Neural cell (in vitro differentiated cells): ENCODE data around the gene LINGO1. TPM values are rescaled to one million over a fixed set of nuclear protein-coding genes. Genes with fewer than 3 reads are reported as not detected.

Experiments
- H2AFZ ChIP-seq: fragments of 200-600, 300-800 bp; sonication (generic), shearing (Covaris generic); 2 replicates; pipeline ENCODE4 v1.6.0; 2014; ENCODE audit warnings: low read depth, mild to moderate bottlenecking, antibody characterized with exemption, low read length, moderate library complexity
- H3F3A ChIP-seq: fragments of 200-600 bp; shearing (Covaris generic); 2 replicates; pipeline ENCODE4 v1.6.1; 2016; ENCODE audit warnings: mild to moderate bottlenecking, moderate library complexity, mixed read lengths, antibody characterized with exemption, low read length; ENCODE audit not compliant: insufficient read depth, poor library complexity, severe bottlenecking
- H3K27ac ChIP-seq: fragments of 200-600, 300-800 bp; sonication (generic), shearing (Covaris generic); 2 replicates; pipeline ENCODE4 v1.5.1; 2014; ENCODE audit warnings: mild to moderate bottlenecking, low read length, moderate library complexity
- H3K27me3 ChIP-seq: fragments of 300-800, 200-600 bp; sonication (generic), shearing (Covaris generic); 2 replicates; pipeline ENCODE4 v1.6.0; 2014; ENCODE audit warnings: mild to moderate bottlenecking, low read depth, low read length, moderate library complexity; ENCODE audit not compliant: insufficient read depth
- H3K36me3 ChIP-seq: fragments of 300-800, 200-600 bp; sonication (generic), shearing (Covaris generic); 2 replicates; pipeline ENCODE4 v1.5.1; 2014; ENCODE audit warnings: mild to moderate bottlenecking, antibody characterized with exemption, low read length, moderate library complexity; ENCODE audit not compliant: insufficient read depth
- H3K4me2 ChIP-seq: fragments of 300-800, 200-600 bp; sonication (generic), shearing (Covaris generic); 2 replicates; pipeline ENCODE4 v1.6.0; 2014; ENCODE audit warnings: mild to moderate bottlenecking, low read length
- H3K4me3 ChIP-seq: fragments of 300-800, 200-600 bp; sonication (generic), shearing (Covaris generic); 2 replicates; pipeline ENCODE4 v1.5.1; 2014; ENCODE audit warnings: mild to moderate bottlenecking, low read length, moderate library complexity
- H3K79me2 ChIP-seq: fragments of 200-600 bp; shearing (Covaris generic); replicated peaks from 2 replicates; pipeline ENCODE4 v1.6.0; 2014; ENCODE audit warnings: mild to moderate bottlenecking, low read length, moderate library complexity; ENCODE audit not compliant: insufficient read depth
- H3K9ac ChIP-seq: fragments of 300-800, 200-600 bp; sonication (generic), shearing (Covaris generic); 2 replicates; pipeline ENCODE4 v1.6.1; 2016; ENCODE audit warnings: mild to moderate bottlenecking, low read length, mixed read lengths
- H3K9me2 ChIP-seq: fragments of 200-600 bp; shearing (Covaris generic); 2 replicates; pipeline ENCODE4 v1.6.1; 2016; ENCODE audit warnings: mild to moderate bottlenecking, low read length, mixed read lengths; ENCODE audit not compliant: insufficient read depth
- H3K9me3 ChIP-seq: fragments of 200-600, 300-800 bp; sonication (generic), shearing (Covaris generic); 2 replicates; pipeline ENCODE4 v1.6.1; 2016; ENCODE audit warnings: mild to moderate bottlenecking, mixed run types, low read length, moderate library complexity, mixed read lengths
- H4K20me1 ChIP-seq: fragments of 200-600 bp; shearing (Covaris generic); 2 replicates; pipeline ENCODE4 v1.6.1; 2016; ENCODE audit warnings: mild to moderate bottlenecking, mixed run types; ENCODE audit not compliant: insufficient read depth
- EP300 ChIP-seq: fragments of 450-650 bp; conservative IDR thresholded peaks from 2 replicates; pipeline ENCODE4 v1.6.1; 2014; ENCODE audit warnings: antibody characterized with exemption, mild to moderate bottlenecking, moderate library complexity; ENCODE audit not compliant: poor library complexity, severe bottlenecking
- EZH2 ChIP-seq: fragments of 200-600, 300-800 bp; shearing (Covaris generic), sonication (generic); IDR thresholded peaks from 2 replicates; pipeline ENCODE4 v1.6.1; 2014; ENCODE audit warnings: antibody characterized with exemption, low read length, borderline replicate concordance, mild to moderate bottlenecking; ENCODE audit not compliant: insufficient read depth, poor library complexity, severe bottlenecking
- MXI1 ChIP-seq: fragments of 450-650 bp; conservative IDR thresholded peaks from 2 replicates; pipeline ENCODE4 v1.6.1; 2014; ENCODE audit warnings: antibody characterized with exemption, mild to moderate bottlenecking; ENCODE audit not compliant: poor library complexity, severe bottlenecking
- POLR2AphosphoS5 ChIP-seq: IDR thresholded peaks from 2 replicates; pipeline ENCODE4 v1.6.1; 2012
- RAD21 ChIP-seq: fragments of 450-650 bp; conservative IDR thresholded peaks from 2 replicates; pipeline ENCODE4 v1.6.1; 2014; ENCODE audit warnings: antibody characterized with exemption, mild to moderate bottlenecking, moderate library complexity
- SMC3 ChIP-seq: fragments of 450-650 bp; conservative IDR thresholded peaks from 2 replicates; pipeline ENCODE4 v1.6.1; 2014; ENCODE audit warnings: antibody characterized with exemption, mild to moderate bottlenecking, moderate library complexity; ENCODE audit not compliant: poor library complexity
- TAF1 ChIP-seq: IDR thresholded peaks from 2 replicates; pipeline ENCODE4 v1.6.1; 2012; ENCODE audit warnings: low read depth
- polyA plus RNA-seq: library from polyadenylated mRNA; depleted of rRNA; stranded (reverse); fragments of >200 nt; gene quantifications from 2 replicates; pipeline ENCODE4 v1.2.3, GENCODE V29; 2014
- TF ChIP-seq, protein P1 (sequence below): IDR thresholded peaks from 2 replicates; pipeline ENCODE4 v1.6.1; 2012; ENCODE audit warnings: borderline replicate concordance
- TF ChIP-seq, protein P2 (sequence below): fragments of 450-650 bp; IDR thresholded peaks from 2 replicates; pipeline ENCODE4 v1.5.1; 2014; ENCODE audit warnings: antibody characterized with exemption, mild to moderate bottlenecking, moderate library complexity; ENCODE audit not compliant: poor library complexity, severe bottlenecking

LINGO1 gene
- polyA plus RNA-seq, 1 donor from 2014 or later, result 34.4 TPM

DNA sequence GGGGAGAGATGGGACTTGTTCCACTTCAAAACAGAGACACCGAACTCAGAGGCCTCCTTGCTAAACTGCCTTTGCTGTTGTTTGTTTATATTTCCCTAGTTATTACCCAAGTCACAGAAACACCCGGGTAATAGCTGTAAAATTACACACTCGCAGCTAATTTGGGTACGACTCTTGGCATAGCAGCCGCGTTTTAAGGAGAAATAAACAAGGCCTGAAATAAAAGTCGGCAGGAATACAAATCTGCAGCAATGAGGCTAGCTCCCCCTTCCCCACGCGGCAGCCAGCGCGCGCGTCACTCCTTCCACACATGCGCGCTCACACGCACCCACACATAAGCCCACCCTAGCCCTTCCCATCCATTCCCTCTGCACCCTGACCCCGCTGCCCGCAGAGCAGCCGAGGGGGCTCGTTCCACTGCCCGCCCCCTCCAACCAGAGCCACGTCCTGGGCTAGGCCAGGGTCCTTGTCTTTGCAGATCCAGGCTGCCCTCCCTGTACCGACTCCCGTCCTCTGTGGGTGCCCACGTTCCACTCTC lies 67.3 kb downstream of the LINGO1 start:
- H3K4me3 ChIP-seq, result no peak overlapping the region
- no peak overlapping the region for H3K9ac ChIP-seq
- H3K4me2 ChIP-seq, result no peak overlapping the region
- H3K79me2 ChIP-seq, result no peaks in the 10 kb centered on the region
- no peaks in the 10 kb centered on the region for H3K9me2 ChIP-seq
- no peaks in the 10 kb centered on the region for H3K27me3 ChIP-seq
- no peak for TF ChIP-seq EP300
- TF ChIP-seq, protein P1, sequence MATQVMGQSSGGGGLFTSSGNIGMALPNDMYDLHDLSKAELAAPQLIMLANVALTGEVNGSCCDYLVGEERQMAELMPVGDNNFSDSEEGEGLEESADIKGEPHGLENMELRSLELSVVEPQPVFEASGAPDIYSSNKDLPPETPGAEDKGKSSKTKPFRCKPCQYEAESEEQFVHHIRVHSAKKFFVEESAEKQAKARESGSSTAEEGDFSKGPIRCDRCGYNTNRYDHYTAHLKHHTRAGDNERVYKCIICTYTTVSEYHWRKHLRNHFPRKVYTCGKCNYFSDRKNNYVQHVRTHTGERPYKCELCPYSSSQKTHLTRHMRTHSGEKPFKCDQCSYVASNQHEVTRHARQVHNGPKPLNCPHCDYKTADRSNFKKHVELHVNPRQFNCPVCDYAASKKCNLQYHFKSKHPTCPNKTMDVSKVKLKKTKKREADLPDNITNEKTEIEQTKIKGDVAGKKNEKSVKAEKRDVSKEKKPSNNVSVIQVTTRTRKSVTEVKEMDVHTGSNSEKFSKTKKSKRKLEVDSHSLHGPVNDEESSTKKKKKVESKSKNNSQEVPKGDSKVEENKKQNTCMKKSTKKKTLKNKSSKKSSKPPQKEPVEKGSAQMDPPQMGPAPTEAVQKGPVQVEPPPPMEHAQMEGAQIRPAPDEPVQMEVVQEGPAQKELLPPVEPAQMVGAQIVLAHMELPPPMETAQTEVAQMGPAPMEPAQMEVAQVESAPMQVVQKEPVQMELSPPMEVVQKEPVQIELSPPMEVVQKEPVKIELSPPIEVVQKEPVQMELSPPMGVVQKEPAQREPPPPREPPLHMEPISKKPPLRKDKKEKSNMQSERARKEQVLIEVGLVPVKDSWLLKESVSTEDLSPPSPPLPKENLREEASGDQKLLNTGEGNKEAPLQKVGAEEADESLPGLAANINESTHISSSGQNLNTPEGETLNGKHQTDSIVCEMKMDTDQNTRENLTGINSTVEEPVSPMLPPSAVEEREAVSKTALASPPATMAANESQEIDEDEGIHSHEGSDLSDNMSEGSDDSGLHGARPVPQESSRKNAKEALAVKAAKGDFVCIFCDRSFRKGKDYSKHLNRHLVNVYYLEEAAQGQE, result no peak
- TF ChIP-seq EZH2, result no peak
- TF ChIP-seq RAD21, result no peak
- no peak for TF ChIP-seq MXI1
- TF ChIP-seq, protein P2, sequence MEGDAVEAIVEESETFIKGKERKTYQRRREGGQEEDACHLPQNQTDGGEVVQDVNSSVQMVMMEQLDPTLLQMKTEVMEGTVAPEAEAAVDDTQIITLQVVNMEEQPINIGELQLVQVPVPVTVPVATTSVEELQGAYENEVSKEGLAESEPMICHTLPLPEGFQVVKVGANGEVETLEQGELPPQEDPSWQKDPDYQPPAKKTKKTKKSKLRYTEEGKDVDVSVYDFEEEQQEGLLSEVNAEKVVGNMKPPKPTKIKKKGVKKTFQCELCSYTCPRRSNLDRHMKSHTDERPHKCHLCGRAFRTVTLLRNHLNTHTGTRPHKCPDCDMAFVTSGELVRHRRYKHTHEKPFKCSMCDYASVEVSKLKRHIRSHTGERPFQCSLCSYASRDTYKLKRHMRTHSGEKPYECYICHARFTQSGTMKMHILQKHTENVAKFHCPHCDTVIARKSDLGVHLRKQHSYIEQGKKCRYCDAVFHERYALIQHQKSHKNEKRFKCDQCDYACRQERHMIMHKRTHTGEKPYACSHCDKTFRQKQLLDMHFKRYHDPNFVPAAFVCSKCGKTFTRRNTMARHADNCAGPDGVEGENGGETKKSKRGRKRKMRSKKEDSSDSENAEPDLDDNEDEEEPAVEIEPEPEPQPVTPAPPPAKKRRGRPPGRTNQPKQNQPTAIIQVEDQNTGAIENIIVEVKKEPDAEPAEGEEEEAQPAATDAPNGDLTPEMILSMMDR, result no peak
- no peak for TF ChIP-seq TAF1
- no peak for TF ChIP-seq SMC3
- no peak for TF ChIP-seq POLR2AphosphoS5
- no peaks in the 10 kb centered on the region for H3K36me3 ChIP-seq
- no peaks in the 10 kb centered on the region for H3F3A ChIP-seq
- H3K9me3 ChIP-seq, result no peaks in the 10 kb centered on the region
- no peak overlapping the region for H2AFZ ChIP-seq
- no peak overlapping the region for H3K27ac ChIP-seq
- H4K20me1 ChIP-seq, result no peaks in the 10 kb centered on the region

DNA sequence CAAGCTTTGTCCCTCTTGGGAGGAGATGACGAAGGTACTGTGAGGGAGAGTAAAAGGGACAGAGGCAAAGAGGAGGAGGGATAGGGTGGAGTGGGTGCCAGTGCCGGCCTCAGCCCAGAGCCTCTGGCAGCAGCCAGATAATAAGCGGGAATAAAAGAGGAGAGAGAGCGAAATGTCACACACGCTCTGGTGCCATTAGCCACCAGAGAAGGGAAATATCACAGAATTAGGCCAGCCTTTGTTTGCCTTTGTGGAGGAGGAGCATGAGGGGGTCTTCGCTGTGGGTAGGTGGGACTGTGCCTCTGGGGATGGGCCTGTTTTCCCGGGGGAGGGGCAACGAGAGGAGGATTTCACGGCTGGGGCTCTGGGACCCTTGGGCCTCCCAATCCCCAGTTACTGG lies 67.8 kb downstream of the LINGO1 start:
- no peaks in the 10 kb centered on the region for H3K79me2 ChIP-seq
- H3K27me3 ChIP-seq, result no peaks in the 10 kb centered on the region
- H3K9me2 ChIP-seq, result no peaks in the 10 kb centered on the region
- TF ChIP-seq, protein P1, result no peak
- TF ChIP-seq MXI1 (no peak), EP300 (no peak), POLR2AphosphoS5 (no peak), SMC3 (no peak), RAD21 (no peak), EZH2 (no peak), TAF1 (no peak)
- TF ChIP-seq, protein P2, result no peak
- H3K36me3 ChIP-seq, result no peaks in the 10 kb centered on the region
- H3K9me3 ChIP-seq, result no peaks in the 10 kb centered on the region
- H3K27ac ChIP-seq, result no peak overlapping the region
- no peak overlapping the region for H3K4me2 ChIP-seq
- H4K20me1 ChIP-seq, result no peaks in the 10 kb centered on the region
- H3K4me3 ChIP-seq, result no peak overlapping the region
- H2AFZ ChIP-seq, result no peak overlapping the region
- H3F3A ChIP-seq, result no peaks in the 10 kb centered on the region
- H3K9ac ChIP-seq, result no peak overlapping the region
